OCI-LY1 (cell line): ENCODE results near the gene OR6B1.

Experiments used
- CTCF ChIP-seq: fragments of 200-600 bp; sonication (generic), shearing (Covaris generic); IDR thresholded peaks from 2 replicates; pipeline ENCODE4 v1.5.1; 2017; ENCODE audit warnings: mild to moderate bottlenecking, antibody characterized with exemption, low read length, moderate library complexity, mixed read lengths
- EZH2 ChIP-seq: fragments of 200-600 bp; sonication (generic), shearing (Covaris generic); IDR thresholded peaks from 2 replicates; pipeline ENCODE4 v1.8.0; 2017; ENCODE audit warnings: borderline replicate concordance, mixed run types, mild to moderate bottlenecking, antibody characterized with exemption, low read length, moderate library complexity, mixed read lengths

GRCh38 chr7:143978585-143978984, 21.5 kb upstream of the OR6B1 start:
- no peak for TF ChIP-seq CTCF
- no peak for TF ChIP-seq EZH2
